HCT116 (cell line): ENCODE measurements around the gene RBM28. TPM values are rescaled to one million over a fixed set of nuclear protein-coding genes. Genes with fewer than 3 reads are reported as not detected.

Experiments
- ATAC-seq: fragments of 200-7000 bp; cut with Tn5 transposase; 2 replicates; pipeline ENCODE4 v1.9.1; 2020; ENCODE audit warnings: mild to moderate bottlenecking, moderate library complexity
- BruUV-seq: library from RNA; stranded (reverse); fragments of 400-500 nt; replicated peaks from 2 replicates; lab custom pipeline; 2021; lab: Mats Ljungman, UMichigan
- CTCF ChIA-PET: fragments of 300-600 bp; sonication (Branson Sonifier 250); formaldehyde crosslinking; loops from one replicate; lab custom pipeline; 2021; ENCODE audit warnings: antibody characterized with exemption; lab: Charles Lee
- POLR2A ChIA-PET: fragments of 300-600, 350-600 bp; sonication (Branson Sonifier 250); formaldehyde crosslinking; loops from one replicate; lab custom pipeline; 2021; ENCODE audit warnings: antibody characterized with exemption; lab: Charles Lee
- RAD21 ChIA-PET, 2 experiments: fragments of 300-600 bp; sonication (Branson Sonifier 250); formaldehyde crosslinking; loops; one replicate each; lab custom pipeline; 2023; ENCODE audit warnings: low total read pairs in 2 of 2; ENCODE audit not compliant: uncharacterized antibody in 2 of 2, unreplicated experiment in 2 of 2, low non-redundant PET in 1 of 2; lab: Charles Lee
- DNase-seq: peaks from one replicate; pipeline ENCODE4 v3.0.0-alpha.2; 2010; ENCODE audit warnings: low read depth, low spot score
- H2AFZ ChIP-seq: fragments of 200-600 bp; shearing (Covaris generic), sonication (generic); 2 replicates; pipeline ENCODE4 v1.6.1; 2017; ENCODE audit warnings: low read depth, mixed run types, mixed read lengths, antibody characterized with exemption, low read length; ENCODE audit not compliant: poor library complexity, severe bottlenecking
- H3K27ac ChIP-seq: 2 replicates; pipeline ENCODE4 v1.5.1; 2012; ENCODE audit warnings: low read depth, low read length
- H3K27me3 ChIP-seq: fragments of 200-600 bp; sonication (generic); 2 replicates; pipeline ENCODE4 v1.6.1; 2016; ENCODE audit warnings: mixed run types, low read length, mixed read lengths; ENCODE audit not compliant: insufficient read depth
- H3K36me3 ChIP-seq, 2 experiments: fragments of 200-500 bp in 1 of 2; fragments of 200-600 bp in 1 of 2; sonication (Bioruptor generic) in 1 of 2; sonication (generic) in 1 of 2; 2 replicates each; pipeline versions ENCODE4 v1.5.1 to v1.6.1; 2014 to 2016; ENCODE audit warnings: low read length in 2 of 2, inconsistent platforms in 1 of 2, mixed read lengths in 1 of 2, mixed run types in 1 of 2; ENCODE audit not compliant: insufficient read depth in 2 of 2, control insufficient read depth in 1 of 2
- H3K4me1 ChIP-seq, 2 experiments: fragments of 200-600 bp in 1 of 2; sonication (generic) in 1 of 2; 2 replicates each; pipeline versions ENCODE4 v1.5.1 to v1.6.1; 2012 to 2017; ENCODE audit warnings: low read length in 2 of 2, inconsistent platforms in 1 of 2, mild to moderate bottlenecking in 1 of 2, mixed read lengths in 1 of 2, mixed run types in 1 of 2, moderate library complexity in 1 of 2; ENCODE audit not compliant: insufficient read depth in 2 of 2, control insufficient read depth in 1 of 2
- H3K4me2 ChIP-seq: fragments of 200-600 bp; sonication (generic); 2 replicates; pipeline ENCODE4 v1.6.1; 2017; ENCODE audit warnings: mixed run types, low read length, mixed read lengths
- H3K4me3 ChIP-seq, 2 experiments: fragments of 200-600 bp in 1 of 2; sonication (generic) in 1 of 2; replicated peaks in 1 of 2; 2 replicates each; pipeline ENCODE4 v1.5.1; 2011 to 2016; ENCODE audit warnings: low read length in 2 of 2, control low read depth in 1 of 2, low read depth in 1 of 2, mild to moderate bottlenecking in 1 of 2, mixed read lengths in 1 of 2, mixed run types in 1 of 2
- H3K79me2 ChIP-seq: fragments of 200-600 bp; sonication (generic); 2 replicates; pipeline ENCODE4 v1.6.1; 2017; ENCODE audit warnings: mild to moderate bottlenecking, mixed run types, low read length, moderate library complexity, mixed read lengths; ENCODE audit not compliant: insufficient read depth
- H3K9ac ChIP-seq: fragments of 200-600 bp; sonication (generic); 2 replicates; pipeline ENCODE4 v1.6.1; 2016; ENCODE audit warnings: low read length, mixed read lengths
- H3K9me2 ChIP-seq: fragments of 200-600 bp; sonication (generic), shearing (Covaris generic); 2 replicates; pipeline ENCODE4 v1.6.1; 2017; ENCODE audit warnings: mixed run types, mild to moderate bottlenecking, moderate library complexity; ENCODE audit not compliant: insufficient read depth
- H3K9me3 ChIP-seq, 2 experiments: fragments of 200-500 bp in 1 of 2; fragments of 200-600 bp in 1 of 2; sonication (Bioruptor generic) in 1 of 2; sonication (generic) in 1 of 2; 2 replicates each; pipeline ENCODE4 v1.6.1; 2014 to 2017; ENCODE audit warnings: low read length in 2 of 2, mixed read lengths in 2 of 2, inconsistent platforms in 1 of 2, low read depth in 1 of 2, mild to moderate bottlenecking in 1 of 2, mixed run types in 1 of 2, moderate library complexity in 1 of 2; ENCODE audit not compliant: control insufficient read depth in 1 of 2, insufficient read depth in 1 of 2
- H4K20me1 ChIP-seq: fragments of 200-600 bp; sonication (generic), shearing (Covaris generic); 2 replicates; pipeline ENCODE4 v1.6.1; 2017; ENCODE audit warnings: mixed run types, mild to moderate bottlenecking, moderate library complexity; ENCODE audit not compliant: insufficient read depth
- EGR1 ChIP-seq: IDR thresholded peaks from 2 replicates; pipeline ENCODE4 v1.6.1; 2012; ENCODE audit warnings: low read depth
- EZH2phosphoT487 ChIP-seq: fragments of 200-600 bp; IDR thresholded peaks from 2 replicates; pipeline ENCODE4 v1.6.1; 2018; ENCODE audit warnings: antibody characterized with exemption, borderline replicate concordance
- FOSL1 ChIP-seq: IDR thresholded peaks from 2 replicates; pipeline ENCODE4 v1.6.1; 2012; ENCODE audit warnings: low read depth
- JUND ChIP-seq: IDR thresholded peaks from 2 replicates; pipeline ENCODE4 v1.6.1; 2012
- MAX ChIP-seq: IDR thresholded peaks from 2 replicates; pipeline ENCODE4 v1.6.1; 2012
- POLR2A ChIP-seq: IDR thresholded peaks from 2 replicates; pipeline ENCODE4 v1.7.0; 2011; ENCODE audit warnings: borderline replicate concordance; ENCODE audit not compliant: insufficient read depth, insufficient read length; ENCODE audit errors: extremely low read depth
- POLR2AphosphoS5 ChIP-seq: IDR thresholded peaks from 2 replicates; pipeline ENCODE4 v1.6.1; 2011; ENCODE audit warnings: mild to moderate bottlenecking, low read depth, low read length, moderate library complexity
- RAD21 ChIP-seq: IDR thresholded peaks from 2 replicates; pipeline ENCODE4 v1.6.1; 2012; ENCODE audit warnings: low read depth, mild to moderate bottlenecking
- REST ChIP-seq: IDR thresholded peaks from 2 replicates; pipeline ENCODE4 v1.6.1; 2012; ENCODE audit warnings: low read depth
- SIN3A ChIP-seq: IDR thresholded peaks from 2 replicates; pipeline ENCODE4 v1.6.1; 2012; ENCODE audit warnings: low read depth
- SP1 ChIP-seq: IDR thresholded peaks from 2 replicates; pipeline ENCODE4 v1.6.1; 2012; ENCODE audit warnings: low read depth
- SRF ChIP-seq: IDR thresholded peaks from 2 replicates; pipeline ENCODE4 v1.6.1; 2012; ENCODE audit warnings: low read depth
- ZFX ChIP-seq: fragments of 450-650 bp; IDR thresholded peaks from 2 replicates; pipeline ENCODE4 v1.6.1; 2017
- ZNF274 ChIP-seq: fragments of 200-500 bp; sonication (Bioruptor generic); IDR thresholded peaks from 2 replicates; pipeline ENCODE4 v1.6.1; 2014; ENCODE audit warnings: mild to moderate bottlenecking, low read depth, low read length, inconsistent platforms
- intact Hi-C: fragments of 100-400 bp; cut with micrococcal nuclease; formaldehyde crosslinking; loops from 2 replicates; pipeline ENCODE4 v1.10.0; 2022
- total RNA-seq: library from RNA; stranded (reverse); gene quantifications from one replicate; pipeline ENCODE4 v1.2.1, GENCODE V29; 2021; ENCODE audit not compliant: unreplicated experiment
- TF ChIP-seq, protein P1 (sequence below): IDR thresholded peaks from 2 replicates; pipeline ENCODE4 v1.6.1; 2011; ENCODE audit warnings: mild to moderate bottlenecking, low read length, moderate library complexity; ENCODE audit not compliant: insufficient replicate concordance; ENCODE audit errors: extremely low read depth

The RBM28 gene
- total RNA-seq, 1 experiment from 2014 or later, result 66.3 TPM

- H3K27me3 ChIP-seq, result no peaks in the 10 kb centered on the region
- ATAC-seq (no peak), DNase-seq (no peak)
- no peak overlapping the region for H3K4me3 ChIP-seq
- H3K4me2 ChIP-seq, result no peak overlapping the region
- ChIA-PET CTCF (no interaction called here), RAD21 (no interaction called here), POLR2A (no interaction called here)
- BruUV-seq, result no TSS peak
- H3K4me1 ChIP-seq, result peaks cover 16 to 21% of the 10 kb centered on the region in 2 experiments
- no peak overlapping the region for H3K9ac ChIP-seq
- no peaks in the 10 kb centered on the region for H4K20me1 ChIP-seq
- intact Hi-C loops, result no loop called here
- TF ChIP-seq FOSL1, result no peak
- no peaks in the 10 kb centered on the region for H3K79me2 ChIP-seq
- no peaks in the 10 kb centered on the region for H3K9me3 ChIP-seq
- no peaks in the 10 kb centered on the region for H3K9me2 ChIP-seq
- no peak overlapping the region for H2AFZ ChIP-seq
- no peaks in the 10 kb centered on the region for H3K36me3 ChIP-seq
- H3K27ac ChIP-seq, result no peak overlapping the region
These were observed 76.1 kb downstream of the RBM28 start for GRCh38 chr7:128267595-128267924.

DNA sequence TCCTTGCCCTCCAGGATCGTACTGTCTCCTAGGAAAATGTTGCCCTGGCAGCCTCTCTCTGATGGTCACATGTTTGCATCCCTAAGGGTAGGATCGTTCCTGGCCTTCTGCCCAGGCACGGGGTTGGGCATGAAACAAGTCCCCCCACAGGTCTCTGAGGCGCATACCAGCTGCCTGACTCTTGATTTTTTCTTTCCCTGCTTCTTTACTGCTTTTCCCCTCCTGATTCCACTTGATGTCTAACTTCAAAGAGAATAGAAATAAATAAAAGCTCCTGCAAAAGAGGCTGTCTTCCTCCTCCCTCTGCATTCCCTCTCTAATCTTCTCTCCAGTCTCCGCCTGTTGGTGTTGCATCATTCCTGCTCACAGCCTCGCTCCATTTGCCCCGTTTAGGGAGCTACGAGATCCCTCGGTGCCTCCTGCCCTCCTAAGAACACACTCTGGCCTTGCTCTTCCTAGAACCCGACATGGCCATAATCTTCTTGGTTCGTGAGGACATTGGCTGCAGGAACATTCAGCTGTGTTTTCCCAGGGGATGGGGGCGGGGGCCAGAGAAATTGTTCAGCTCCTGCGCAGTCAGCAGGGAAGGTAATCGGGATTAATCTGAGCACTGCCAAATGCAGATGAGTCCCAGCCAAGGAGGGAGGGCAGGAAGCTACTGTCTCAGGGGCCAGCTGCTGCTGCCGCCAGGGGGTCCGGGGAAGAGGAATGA, 76.7 kb downstream of the RBM28 start:
- H3K9me2 ChIP-seq, result no peaks in the 10 kb centered on the region
- H3K79me2 ChIP-seq, result no peaks in the 10 kb centered on the region
- RAD21 ChIA-PET, result no interaction called here
- no peak for TF ChIP-seq POLR2AphosphoS5
- TF ChIP-seq EZH2phosphoT487, result no peak
- no peak for TF ChIP-seq SRF
- TF ChIP-seq RAD21, result no peak
- TF ChIP-seq FOSL1, result no peak
- TF ChIP-seq, protein P1, sequence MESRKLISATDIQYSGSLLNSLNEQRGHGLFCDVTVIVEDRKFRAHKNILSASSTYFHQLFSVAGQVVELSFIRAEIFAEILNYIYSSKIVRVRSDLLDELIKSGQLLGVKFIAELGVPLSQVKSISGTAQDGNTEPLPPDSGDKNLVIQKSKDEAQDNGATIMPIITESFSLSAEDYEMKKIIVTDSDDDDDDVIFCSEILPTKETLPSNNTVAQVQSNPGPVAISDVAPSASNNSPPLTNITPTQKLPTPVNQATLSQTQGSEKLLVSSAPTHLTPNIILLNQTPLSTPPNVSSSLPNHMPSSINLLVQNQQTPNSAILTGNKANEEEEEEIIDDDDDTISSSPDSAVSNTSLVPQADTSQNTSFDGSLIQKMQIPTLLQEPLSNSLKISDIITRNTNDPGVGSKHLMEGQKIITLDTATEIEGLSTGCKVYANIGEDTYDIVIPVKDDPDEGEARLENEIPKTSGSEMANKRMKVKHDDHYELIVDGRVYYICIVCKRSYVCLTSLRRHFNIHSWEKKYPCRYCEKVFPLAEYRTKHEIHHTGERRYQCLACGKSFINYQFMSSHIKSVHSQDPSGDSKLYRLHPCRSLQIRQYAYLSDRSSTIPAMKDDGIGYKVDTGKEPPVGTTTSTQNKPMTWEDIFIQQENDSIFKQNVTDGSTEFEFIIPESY, result no peak
- TF ChIP-seq SP1, result no peak
- no peak for TF ChIP-seq ZNF274
- TF ChIP-seq JUND, result no peak
- TF ChIP-seq SIN3A, result no peak
- no peak for TF ChIP-seq POLR2A
- TF ChIP-seq REST, result no peak
- TF ChIP-seq ZFX, result no peak
- no peak for TF ChIP-seq MAX
- TF ChIP-seq EGR1, result no peak
- no TSS peak for BruUV-seq
- intact Hi-C loops, result no loop called here
- CTCF ChIA-PET, result no interaction called here
- H3K36me3 ChIP-seq, result no peaks in the 10 kb centered on the region
- DNase-seq, result no peak
- peak overlapping the region; percentile 3; the same call in 1 of the 2 replicates for H3K4me2 ChIP-seq
- POLR2A ChIA-PET, result no interaction called here
- H2AFZ ChIP-seq, result no peak overlapping the region
- H3K4me3 ChIP-seq, result no peak overlapping the region
- H3K27ac ChIP-seq, result no peak overlapping the region
- no peaks in the 10 kb centered on the region for H3K27me3 ChIP-seq
- peaks cover 16 to 21% of the 10 kb centered on the region in 2 experiments for H3K4me1 ChIP-seq
- 0 out of 2 replicates have a peak, but pooled peaks have one; percentile 31 for ATAC-seq
- H4K20me1 ChIP-seq, result no peaks in the 10 kb centered on the region
- H3K9ac ChIP-seq, result no peak overlapping the region
- no peaks in the 10 kb centered on the region for H3K9me3 ChIP-seq
